Stomach (tissue), 4 donors: ENCODE results near the gene DCP1A.

Experiments used
- CTCF ChIP-seq, 7 experiments: fragments of 450-650 bp in 4 of 7; fragments of 200-600 bp in 3 of 7; sonication (generic) in 3 of 7; IDR thresholded peaks; one replicate each; pipeline ENCODE4 v1.5.1; 2016 to 2019; ENCODE audit warnings: antibody characterized with exemption in 7 of 7, control low read depth in 2 of 7, mild to moderate bottlenecking in 1 of 7
- EP300 ChIP-seq: sonication (generic); formaldehyde crosslinking; IDR thresholded peaks from one replicate; pipeline ENCODE4 v1.6.1; 2017; ENCODE audit warnings: antibody characterized with exemption
- POLR2AphosphoS5 ChIP-seq, 3 donors: sonication (generic); formaldehyde crosslinking; IDR thresholded peaks; one replicate each; pipeline ENCODE4 v1.6.1; 2016; ENCODE audit warnings: antibody characterized with exemption in 3 of 3

- no peak for TF ChIP-seq POLR2AphosphoS5 (IDR thresholded peaks at IDR 0.05)
- no peak for TF ChIP-seq CTCF (IDR thresholded peaks at IDR 0.05)
- no peak for TF ChIP-seq EP300
These were observed 43.8 kb downstream of the DCP1A start for GRCh38 chr3:53303549-53303948.
